H1 (cell line): Measurements from ENCODE around the gene CCDC197. TPM values are rescaled to one million over a fixed set of nuclear protein-coding genes. Genes with fewer than 3 reads are reported as not detected.

Experiments used
- EZH2 ChIP-seq: fragments of 200-600 bp; sonication (generic); IDR thresholded peaks from 2 replicates; pipeline ENCODE4 v1.7.1; 2012; ENCODE audit warnings: low read depth, mild to moderate bottlenecking, moderate library complexity, low read length, inconsistent platforms; ENCODE audit not compliant: severe bottlenecking
- FOSL1 ChIP-seq: IDR thresholded peaks from 2 replicates; pipeline ENCODE4 v1.6.1; 2011; ENCODE audit warnings: mild to moderate bottlenecking, low read depth, low read length, moderate library complexity; ENCODE audit not compliant: insufficient read depth
- TAF7 ChIP-seq: optimal IDR thresholded peaks from 2 replicates; pipeline ENCODE3; 2011; ENCODE audit warnings: low read depth, mild to moderate bottlenecking, inconsistent platforms, low read length, moderate library complexity, borderline replicate concordance
- ZNF274 ChIP-seq: IDR thresholded peaks from 2 replicates; pipeline ENCODE4 v1.7.0; 2012; ENCODE audit warnings: low read length, borderline replicate concordance; ENCODE audit errors: extremely low read depth
- polyA plus RNA-seq, 7 experiments: library from polyadenylated mRNA; depleted of rRNA in 3 of 7; stranded (reverse) in 5 of 7; unstranded in 2 of 7; fragments of >200 nt in 5 of 7; fragments of 200-250 nt in 2 of 7; gene quantifications; 1 replicate in 5 of 7; 2 replicates in 1 of 7; 4 replicates in 1 of 7; pipeline versions ENCODE4 v1.2.1 to v1.2.3, GENCODE V29; 2011 to 2013; ENCODE audit warnings: missing spikeins in 2 of 7, mixed read lengths in 2 of 7
- total RNA-seq: library from RNA; stranded (reverse); fragmentation: NEBNext Ultra II Directional; extraction: Animal tissue kit (Norgen Biotek cat#: 25700); gene quantifications from 2 replicates; pipeline ENCODE4 v1.2.1, GENCODE V29; 2021

The CCDC197 gene
- total and polyA plus RNA-seq, 2 of the 8 experiments (the other 6 are each of a cell fraction or from before 2014, with no cell fraction given), result not detected

DNA sequence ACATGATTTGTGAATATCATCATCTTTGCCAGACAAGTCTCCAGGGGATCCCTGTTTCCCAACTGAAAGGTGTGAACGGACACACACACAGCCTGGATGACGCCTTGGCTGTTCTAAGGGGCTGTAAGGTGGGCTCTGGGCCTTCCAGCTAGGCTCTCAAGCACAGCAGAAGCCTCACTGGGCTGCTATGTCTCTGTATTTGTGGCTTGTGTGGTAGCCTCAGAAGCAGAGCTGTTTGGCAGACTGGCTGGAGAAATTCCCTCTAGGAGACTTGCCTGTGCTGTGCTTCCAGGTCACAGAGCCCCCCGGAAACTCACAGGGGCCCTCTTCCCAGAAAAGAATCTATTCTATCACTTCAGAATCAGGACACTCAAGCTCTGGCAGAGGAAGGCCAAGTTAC lies 50.5 kb downstream of the CCDC197 start (continued):
- no peak for TF ChIP-seq EZH2
- TF ChIP-seq FOSL1, result no peak
- no peak for TF ChIP-seq ZNF274
- no peak for TF ChIP-seq TAF7
- TF ChIP-seq, all 59 proteins: peak for 0
